Vagina (tissue), 2 donors: ENCODE data around the gene FOXC2. TPM values are rescaled to one million over a fixed set of nuclear protein-coding genes. Genes with fewer than 3 reads are reported as not detected.
A peak's percentile ranks its signal among the peaks of the same experiment; 100 is the strongest.

ENCODE experiments used
- DNase-seq, 2 donors: peaks; one replicate each; pipeline ENCODE4 v3.0.0-alpha.2; 2017; ENCODE audit errors: extremely low spot score in 2 of 2
- H3K27ac ChIP-seq: fragments of 200-600 bp; sonication (generic); one replicate; pipeline ENCODE4 v1.5.1; 2019
- H3K27me3 ChIP-seq: fragments of 200-600 bp; sonication (generic); one replicate; pipeline ENCODE4 v1.5.1; 2019
- H3K36me3 ChIP-seq, 2 donors: fragments of 200-600 bp; sonication (generic); one replicate each; pipeline ENCODE4 v1.5.1; 2017 to 2019
- H3K4me1 ChIP-seq: fragments of 200-600 bp; sonication (generic); one replicate; pipeline ENCODE4 v1.5.1; 2019
- H3K4me3 ChIP-seq, 2 donors: fragments of 200-600 bp; sonication (generic); 1 replicate in 1 of 2; 2 replicates in 1 of 2; pipeline ENCODE4 v1.5.1; 2016 to 2019
- H3K9me3 ChIP-seq: fragments of 200-600 bp; sonication (generic); one replicate; pipeline ENCODE4 v1.5.1; 2019
- CTCF ChIP-seq, 3 experiments: fragments of 450-650 bp in 2 of 3; fragments of 200-600 bp in 1 of 3; sonication (generic) in 1 of 3; IDR thresholded peaks; one replicate each; pipeline ENCODE4 v1.5.1; 2017 to 2019; ENCODE audit warnings: antibody characterized with exemption in 3 of 3, mild to moderate bottlenecking in 2 of 3, moderate library complexity in 2 of 3
- POLR2A ChIP-seq, 2 donors: fragments of 450-650 bp; IDR thresholded peaks; one replicate each; pipeline ENCODE4 v1.6.1; 2017; ENCODE audit warnings: antibody characterized with exemption in 2 of 2, mild to moderate bottlenecking in 2 of 2, moderate library complexity in 2 of 2
- POLR2AphosphoS5 ChIP-seq, 2 donors: sonication (generic); formaldehyde crosslinking; IDR thresholded peaks; one replicate each; pipeline ENCODE4 v1.9.0; 2017; ENCODE audit warnings: antibody characterized with exemption in 2 of 2, mild to moderate bottlenecking in 2 of 2, low read depth in 1 of 2; ENCODE audit not compliant: insufficient read depth in 1 of 2
- intact Hi-C: fragments of 100-400 bp; cut with DNase I; formaldehyde crosslinking; loops from one replicate; pipeline ENCODE4 v1.15.1; 2023
- total RNA-seq: library from RNA; depleted of rRNA; stranded (reverse); fragments of >200 nt; gene quantifications from one replicate; pipeline ENCODE4 v1.2.3, GENCODE V29; 2016

FOXC2 gene
- total RNA-seq, 1 donor from 2014 or later, result 2.7 TPM

GRCh38 chr16:86530251-86531190 lies 36.1 kb upstream of the FOXC2 start:
- H3K27me3 ChIP-seq, result no peaks in the 10 kb centered on the region
- H3K9me3 ChIP-seq, result no peaks in the 10 kb centered on the region
- H3K36me3 ChIP-seq, result peaks cover 0 to 6% of the 10 kb centered on the region in 2 donors
- intact Hi-C loops, result no loop called here
- no peak for DNase-seq
- H3K4me1 ChIP-seq, result no peaks in the 10 kb centered on the region
- H3K27ac ChIP-seq, result peak overlapping the region; percentile 4
- H3K4me3 ChIP-seq, result no peak overlapping the region
- TF ChIP-seq POLR2A (IDR thresholded peaks at IDR 0.05), result no peak
- TF ChIP-seq POLR2AphosphoS5 (IDR thresholded peaks at IDR 0.05; ENCODE audit: insufficient read depth in 1 of 2, low read depth in 1 of 2), result no peak
- TF ChIP-seq CTCF (IDR thresholded peaks at IDR 0.05), result no peak

GRCh38 chr16:86531191-86531545 lies 35.5 kb upstream of the FOXC2 start:
- Histone ChIP-seq H3K9me3 (no peaks in the 10 kb centered on the region), H3K27ac (peak overlapping the region; percentile 56), H3K4me3 (no peak overlapping the region), H3K36me3 (peaks cover 0 to 6% of the 10 kb centered on the region in 2 donors), H3K27me3 (no peaks in the 10 kb centered on the region), H3K4me1 (no peaks in the 10 kb centered on the region)
- peak; percentile 18 to 44 for TF ChIP-seq POLR2AphosphoS5 (IDR thresholded peaks at IDR 0.05; ENCODE audit: insufficient read depth in 1 of 2, low read depth in 1 of 2)
- no peak for TF ChIP-seq CTCF (IDR thresholded peaks at IDR 0.05)
- DNase-seq, result no peak
- intact Hi-C loops, result no loop called here

- TF ChIP-seq POLR2AphosphoS5 (IDR thresholded peaks at IDR 0.05; ENCODE audit: insufficient read depth in 1 of 2, low read depth in 1 of 2) (no peak), CTCF (IDR thresholded peaks at IDR 0.05) (no peak), POLR2A (IDR thresholded peaks at IDR 0.05) (no peak)
- no peaks in the 10 kb centered on the region for H3K4me1 ChIP-seq
Observed at GRCh38 chr16:86531641-86532525, 34.7 kb upstream of the FOXC2 start.

GRCh38 chr16:86532526-86532815 lies 34.2 kb upstream of the FOXC2 start:
- DNase-seq, result no peak
- TF ChIP-seq CTCF (IDR thresholded peaks at IDR 0.05), result no peak
- TF ChIP-seq POLR2AphosphoS5 (IDR thresholded peaks at IDR 0.05; ENCODE audit: insufficient read depth in 1 of 2, low read depth in 1 of 2), result no peak
- H3K9me3 ChIP-seq, result no peaks in the 10 kb centered on the region
- H3K4me1 ChIP-seq, result no peaks in the 10 kb centered on the region
- H3K27me3 ChIP-seq, result no peaks in the 10 kb centered on the region
- no peak overlapping the region for H3K27ac ChIP-seq
- H3K4me3 ChIP-seq, result no peak overlapping the region
- H3K36me3 ChIP-seq, result peaks cover 0 to 6% of the 10 kb centered on the region in 2 donors
- intact Hi-C loops, result no loop called here

More at GRCh38 chr16:86531641-86532525, 34.7 kb upstream of the FOXC2 start:
- Histone ChIP-seq H3K4me3 (no peak overlapping the region), H3K27me3 (no peaks in the 10 kb centered on the region), H3K36me3 (peaks cover 0 to 6% of the 10 kb centered on the region in 2 donors), H3K9me3 (no peaks in the 10 kb centered on the region), H3K27ac (peak overlapping the region; percentile 56)
- intact Hi-C loops, result no loop called here
- no peak for DNase-seq
